Neuron (in vitro differentiated cells): Measurements from ENCODE around the gene RASD1.

Experiments used
- H2AFZ ChIP-seq: one replicate; pipeline ENCODE4 v1.6.1; 2013; ENCODE audit warnings: low read depth, mild to moderate bottlenecking, inconsistent platforms, low read length, moderate library complexity
- H3K27me3 ChIP-seq: one replicate; pipeline ENCODE4 v1.6.1; 2013; ENCODE audit warnings: low read length; ENCODE audit not compliant: insufficient read depth
- H3K36me3 ChIP-seq: one replicate; pipeline ENCODE4 v1.6.1; 2013; ENCODE audit warnings: low read length; ENCODE audit not compliant: insufficient read depth
- H3K4me1 ChIP-seq: one replicate; pipeline ENCODE4 v1.6.1; 2013; ENCODE audit warnings: low read length; ENCODE audit not compliant: insufficient read depth
- H3K4me3 ChIP-seq: 2 replicates; pipeline ENCODE4 v1.5.1; 2013; ENCODE audit warnings: mild to moderate bottlenecking, low read length, moderate library complexity
- H3K9me3 ChIP-seq: one replicate; pipeline ENCODE4 v1.6.1; 2013; ENCODE audit warnings: low read length

The RASD1 gene

DNA sequence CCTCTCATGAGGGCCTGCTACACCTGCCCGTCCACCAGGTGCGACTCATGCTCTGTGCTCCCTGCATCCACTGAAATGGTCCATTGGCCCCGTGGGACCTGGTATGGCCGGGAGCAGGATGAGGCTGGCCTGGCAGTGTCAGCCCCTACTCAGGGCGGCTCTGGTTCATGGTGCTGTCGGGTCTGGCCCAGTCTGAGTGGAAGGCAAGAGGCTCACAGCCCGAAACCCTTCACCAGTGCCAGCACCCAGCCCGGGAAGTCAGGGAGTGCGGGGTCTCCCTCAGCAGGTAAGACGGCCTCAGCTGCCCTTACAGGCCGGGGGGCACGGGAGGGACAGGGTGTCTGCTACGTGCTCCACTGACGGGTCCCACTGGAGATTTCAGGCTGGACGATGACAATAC is 40.5 kb upstream of the RASD1 start:
- H3K4me1 ChIP-seq = peaks cover 6% of the 10 kb centered on the region
- no peak overlapping the region for H2AFZ ChIP-seq

GRCh38 chr17:17535957-17536356 is 39.8 kb upstream of the RASD1 start:
- Histone ChIP-seq H3K9me3 (no peaks in the 10 kb centered on the region), H3K4me1 (peaks cover 10% of the 10 kb centered on the region), H3K4me3 (no peak overlapping the region), H3K27me3 (no peaks in the 10 kb centered on the region), H3K36me3 (no peaks in the 10 kb centered on the region), H2AFZ (no peak overlapping the region)

More for the DNA sequence above, 40.5 kb upstream of the RASD1 start:
- Histone ChIP-seq H3K4me3 (no peak overlapping the region), H3K9me3 (no peaks in the 10 kb centered on the region), H3K36me3 (no peaks in the 10 kb centered on the region), H3K27me3 (no peaks in the 10 kb centered on the region)

GRCh38 chr17:17533901-17534441 is 37.8 kb upstream of the RASD1 start:
- Histone ChIP-seq H3K36me3 (no peaks in the 10 kb centered on the region), H2AFZ (no peak overlapping the region), H3K9me3 (no peaks in the 10 kb centered on the region), H3K27me3 (no peaks in the 10 kb centered on the region), H3K4me1 (peaks cover 6% of the 10 kb centered on the region), H3K4me3 (no peak overlapping the region)

DNA sequence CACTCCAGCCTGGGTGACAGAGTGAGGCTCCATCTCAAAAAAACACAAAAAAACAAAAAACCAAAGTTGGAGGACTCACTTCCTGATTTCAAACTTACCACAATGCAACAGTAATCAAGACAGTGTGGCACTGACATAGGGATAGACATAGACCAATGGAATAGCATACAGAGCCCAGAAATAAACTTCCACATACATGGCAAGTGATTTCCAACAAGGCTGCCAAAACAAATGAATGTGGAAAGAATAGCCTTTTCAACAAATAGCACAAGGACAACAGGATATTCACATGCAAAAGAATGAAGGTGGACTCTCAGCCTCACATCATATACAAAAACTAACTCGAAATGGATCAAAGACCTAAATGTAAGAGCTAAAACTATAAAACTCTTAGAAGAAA is 36.8 kb upstream of the RASD1 start:
- no peaks in the 10 kb centered on the region for H3K9me3 ChIP-seq
- H3K36me3 ChIP-seq = no peaks in the 10 kb centered on the region
- H2AFZ ChIP-seq = no peak overlapping the region
- peaks cover 6% of the 10 kb centered on the region for H3K4me1 ChIP-seq
- no peak overlapping the region for H3K4me3 ChIP-seq
- H3K27me3 ChIP-seq = no peaks in the 10 kb centered on the region

DNA sequence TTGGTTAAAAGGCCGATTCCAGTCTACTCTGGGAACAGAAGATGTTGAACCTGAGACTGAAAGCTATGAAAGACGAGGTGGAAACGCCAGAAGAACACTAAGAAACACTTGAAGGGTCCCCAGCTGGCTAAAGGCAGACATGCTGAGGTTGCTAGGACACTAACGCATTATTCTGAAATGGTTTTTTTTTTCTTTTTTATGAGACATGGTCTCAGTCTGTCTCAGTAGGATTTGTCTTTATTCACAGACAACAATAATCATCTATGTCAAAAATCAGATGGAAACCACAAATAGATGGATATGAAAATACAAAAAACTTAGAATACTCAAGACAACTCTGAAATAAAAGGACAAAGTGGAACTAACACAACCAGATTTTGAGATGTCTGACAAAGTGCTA is 35.0 kb upstream of the RASD1 start:
- peaks cover 6% of the 10 kb centered on the region for H3K4me1 ChIP-seq
- no peaks in the 10 kb centered on the region for H3K36me3 ChIP-seq
- no peak overlapping the region for H3K4me3 ChIP-seq

GRCh38 chr17:17528696-17529652 is 32.8 kb upstream of the RASD1 start:
- no peaks in the 10 kb centered on the region for H3K27me3 ChIP-seq
- no peak overlapping the region for H3K4me3 ChIP-seq
- peaks cover 4% of the 10 kb centered on the region for H3K9me3 ChIP-seq
- no peaks in the 10 kb centered on the region for H3K36me3 ChIP-seq
- H3K4me1 ChIP-seq = peaks cover 6% of the 10 kb centered on the region
- no peak overlapping the region for H2AFZ ChIP-seq

More for the DNA sequence above, 35.0 kb upstream of the RASD1 start:
- Histone ChIP-seq H3K27me3 (no peaks in the 10 kb centered on the region), H2AFZ (no peak overlapping the region), H3K9me3 (no peaks in the 10 kb centered on the region)

DNA sequence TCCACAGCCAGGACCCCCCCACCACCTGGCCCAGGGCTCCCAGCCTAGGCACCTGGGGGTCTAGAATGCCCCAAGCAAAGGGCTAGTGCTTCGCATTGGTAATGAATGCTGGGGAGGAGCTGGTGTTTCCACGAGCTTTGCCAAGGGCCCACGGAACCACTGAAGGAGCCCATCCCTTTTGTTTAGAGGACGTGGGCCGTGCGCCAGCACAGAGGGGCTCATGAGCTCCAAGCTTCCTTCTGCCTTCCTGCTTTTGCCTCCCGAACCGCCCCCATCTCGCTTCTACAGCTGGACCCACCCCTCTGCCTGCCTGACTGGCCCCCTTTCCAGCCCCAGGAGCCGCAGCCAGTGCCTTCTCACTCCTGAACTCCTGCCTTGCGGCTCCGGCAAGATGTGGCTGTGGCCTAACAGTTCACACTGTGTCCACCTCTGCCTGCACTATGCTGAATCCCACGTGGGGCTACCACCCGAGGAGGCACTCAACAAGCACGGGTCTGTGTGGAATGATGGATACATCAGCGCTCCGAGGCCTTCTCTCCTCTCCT is 31.8 kb upstream of the RASD1 start:
- Histone ChIP-seq H3K27me3 (no peaks in the 10 kb centered on the region), H3K4me3 (no peak overlapping the region), H3K36me3 (no peaks in the 10 kb centered on the region), H3K9me3 (peaks cover 4% of the 10 kb centered on the region), H3K4me1 (peaks cover 6% of the 10 kb centered on the region), H2AFZ (no peak overlapping the region)

- Histone ChIP-seq H3K36me3 (no peaks in the 10 kb centered on the region), H3K4me1 (peaks cover 6% of the 10 kb centered on the region), H3K9me3 (peaks cover 4% of the 10 kb centered on the region), H3K27me3 (no peaks in the 10 kb centered on the region), H3K4me3 (no peak overlapping the region), H2AFZ (no peak overlapping the region)
Measured at GRCh38 chr17:17527534-17527933, 31.3 kb upstream of the RASD1 start.

DNA sequence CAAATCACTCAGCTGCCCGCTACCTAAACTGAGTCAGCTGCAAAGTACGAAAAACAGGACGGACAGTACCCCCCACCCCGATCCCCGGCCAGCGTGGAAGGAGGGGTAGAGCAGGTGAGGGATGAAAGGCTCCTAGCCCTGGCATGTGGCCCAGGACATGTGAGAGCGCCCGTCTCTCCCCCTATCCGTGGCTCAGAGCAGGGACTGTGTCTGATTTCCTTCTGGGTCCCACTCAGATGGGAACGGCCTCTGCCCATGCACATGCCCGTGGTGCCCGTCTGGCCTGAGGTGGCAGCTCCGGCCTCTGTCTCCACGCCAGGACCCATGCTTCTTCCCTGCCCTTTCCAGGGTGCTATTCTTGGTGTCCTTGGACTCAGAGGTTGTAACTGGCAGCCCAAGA is 30.2 kb upstream of the RASD1 start:
- H3K27me3 ChIP-seq = no peaks in the 10 kb centered on the region
- H3K4me3 ChIP-seq = no peak overlapping the region
- no peaks in the 10 kb centered on the region for H3K36me3 ChIP-seq
- peaks cover 5% of the 10 kb centered on the region for H3K4me1 ChIP-seq
- H3K9me3 ChIP-seq = peaks cover 4% of the 10 kb centered on the region
- no peak overlapping the region for H2AFZ ChIP-seq

DNA sequence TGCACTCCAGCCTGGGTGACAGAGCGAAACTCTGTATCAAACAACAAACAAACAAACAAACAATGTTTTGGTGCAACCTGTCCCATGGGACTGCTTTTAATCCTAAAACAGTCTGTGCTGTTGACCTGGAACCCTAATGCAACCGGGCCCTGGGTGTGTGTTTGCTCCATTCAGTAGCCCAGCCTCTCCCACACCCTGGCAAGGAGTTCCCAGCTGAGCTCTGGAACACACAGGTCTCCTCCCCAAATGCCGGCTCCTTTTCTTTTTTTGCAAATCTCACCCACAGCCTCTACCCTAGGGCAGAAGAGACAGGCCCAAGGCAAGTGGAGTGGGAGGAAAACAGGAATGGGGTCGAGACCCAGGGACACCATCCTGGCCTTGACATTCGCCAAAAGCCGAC is 29.8 kb upstream of the RASD1 start:
- no peak overlapping the region for H3K4me3 ChIP-seq
- no peaks in the 10 kb centered on the region for H3K27me3 ChIP-seq
- no peaks in the 10 kb centered on the region for H3K36me3 ChIP-seq
- H3K9me3 ChIP-seq = peaks cover 4% of the 10 kb centered on the region
- no peak overlapping the region for H2AFZ ChIP-seq
- peaks cover 1% of the 10 kb centered on the region for H3K4me1 ChIP-seq

DNA sequence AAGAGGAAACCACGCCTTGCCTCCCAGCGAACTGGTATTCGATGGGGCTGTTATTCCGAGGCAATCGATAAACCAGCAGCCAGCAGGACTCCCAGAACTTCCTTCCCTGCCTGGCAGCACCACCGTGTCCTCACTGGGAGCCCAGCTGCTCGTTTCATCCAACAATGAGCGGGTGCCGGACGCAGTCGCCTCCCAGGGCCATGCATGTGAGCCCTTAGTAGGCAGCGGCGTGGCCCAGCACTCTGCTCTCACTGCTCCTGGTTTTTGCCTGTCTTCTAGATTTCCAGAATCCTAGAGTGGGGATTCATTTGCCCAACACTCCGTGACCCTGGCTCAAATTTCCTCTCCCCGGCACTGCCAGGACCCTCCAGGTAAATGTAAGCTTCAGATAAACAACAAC is 29.1 kb upstream of the RASD1 start:
- H3K9me3 ChIP-seq = peaks cover 4% of the 10 kb centered on the region
- no peak overlapping the region for H3K4me3 ChIP-seq
- no peaks in the 10 kb centered on the region for H3K36me3 ChIP-seq
- H3K27me3 ChIP-seq = no peaks in the 10 kb centered on the region
- H3K4me1 ChIP-seq = no peaks in the 10 kb centered on the region
- no peak overlapping the region for H2AFZ ChIP-seq

- Histone ChIP-seq H3K36me3 (no peaks in the 10 kb centered on the region), H3K27me3 (no peaks in the 10 kb centered on the region), H3K4me3 (no peak overlapping the region), H3K4me1 (peaks cover 3% of the 10 kb centered on the region), H3K9me3 (peaks cover 4% of the 10 kb centered on the region), H2AFZ (no peak overlapping the region)
Measured at GRCh38 chr17:17523731-17524490, 27.7 kb upstream of the RASD1 start.
